ENCODE measurements around the gene C19orf18. TPM values are rescaled to one million over a fixed set of nuclear protein-coding genes. Genes with fewer than 3 reads are reported as not detected.

Gene C19orf18
- total and polyA plus RNA-seq, 11 donors: 0.40 to 4.5 (median 2.3) TPM

DNA sequence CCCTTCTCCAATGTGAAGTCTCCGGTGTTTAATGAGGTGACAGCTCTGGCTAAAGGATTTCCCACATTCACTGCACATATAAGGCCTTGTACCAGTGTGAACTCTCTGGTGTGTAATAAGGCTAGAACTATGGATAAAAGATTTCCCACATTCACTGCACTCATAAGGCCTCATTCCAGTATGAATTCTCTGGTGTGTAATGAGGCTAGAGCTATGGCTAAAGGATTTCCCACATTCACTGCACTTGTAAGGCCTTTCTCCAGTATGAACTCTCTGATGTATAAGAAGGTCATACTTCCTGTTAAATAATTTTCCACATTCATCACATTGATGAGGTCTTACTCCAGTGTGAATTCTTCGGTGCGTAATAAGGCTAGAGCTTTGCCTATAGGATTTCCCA lies 32.7 kb downstream of the C19orf18 start:
- TF ChIP-seq, protein P1, sequence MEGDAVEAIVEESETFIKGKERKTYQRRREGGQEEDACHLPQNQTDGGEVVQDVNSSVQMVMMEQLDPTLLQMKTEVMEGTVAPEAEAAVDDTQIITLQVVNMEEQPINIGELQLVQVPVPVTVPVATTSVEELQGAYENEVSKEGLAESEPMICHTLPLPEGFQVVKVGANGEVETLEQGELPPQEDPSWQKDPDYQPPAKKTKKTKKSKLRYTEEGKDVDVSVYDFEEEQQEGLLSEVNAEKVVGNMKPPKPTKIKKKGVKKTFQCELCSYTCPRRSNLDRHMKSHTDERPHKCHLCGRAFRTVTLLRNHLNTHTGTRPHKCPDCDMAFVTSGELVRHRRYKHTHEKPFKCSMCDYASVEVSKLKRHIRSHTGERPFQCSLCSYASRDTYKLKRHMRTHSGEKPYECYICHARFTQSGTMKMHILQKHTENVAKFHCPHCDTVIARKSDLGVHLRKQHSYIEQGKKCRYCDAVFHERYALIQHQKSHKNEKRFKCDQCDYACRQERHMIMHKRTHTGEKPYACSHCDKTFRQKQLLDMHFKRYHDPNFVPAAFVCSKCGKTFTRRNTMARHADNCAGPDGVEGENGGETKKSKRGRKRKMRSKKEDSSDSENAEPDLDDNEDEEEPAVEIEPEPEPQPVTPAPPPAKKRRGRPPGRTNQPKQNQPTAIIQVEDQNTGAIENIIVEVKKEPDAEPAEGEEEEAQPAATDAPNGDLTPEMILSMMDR (IDR thresholded peaks at IDR 0.05): no peak
- no peak for TF ChIP-seq POLR2A (IDR thresholded peaks at IDR 0.05)
- DNase-seq (no peak), ATAC-seq (no peak)
- no peaks in the 10 kb centered on the region for H3K27me3 ChIP-seq
- H3K4me3 ChIP-seq: no peak overlapping the region
- peaks cover 0 to 17% (median 7%) of the 10 kb centered on the region in 12 donors for H3K4me1 ChIP-seq
- H3K9me3 ChIP-seq: peaks cover 0 to 94% (median 22%) of the 10 kb centered on the region in 12 donors
- H3K36me3 ChIP-seq: peaks cover 0 to 62% (median 38%) of the 10 kb centered on the region in 9 donors
- H3K27ac ChIP-seq: no peak overlapping the region
- intact Hi-C loops (cut with DNase I): loop anchor here in 1 of 10 donors (10.0 kb wide), 1 partner anchor 213 kb away; the partner anchor contains the start of gene ZNF329
- WGBS, 4 donors: 94 to 99% (median 97%) methylated on average over 3 of the region's 3 CpGs

DNA sequence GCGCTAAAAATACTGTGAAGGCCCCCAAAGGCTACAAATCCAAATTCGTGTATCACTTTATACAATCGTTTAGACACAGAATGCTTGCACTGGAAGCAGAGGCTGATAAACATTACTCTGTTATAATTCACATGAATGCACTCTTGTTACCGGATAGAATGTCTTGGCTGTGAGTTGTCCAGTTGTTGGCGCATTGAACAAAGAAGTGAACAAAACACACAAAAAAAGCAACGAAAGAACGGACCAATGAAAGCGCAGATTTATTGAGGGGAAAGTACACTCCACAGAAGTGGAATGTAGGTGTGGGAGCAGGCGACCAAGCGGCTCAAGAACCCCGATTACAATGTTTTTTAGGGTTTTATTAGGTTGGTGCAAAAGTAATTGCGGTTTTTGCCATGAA lies 38.6 kb downstream of the C19orf18 start:
- no peaks in the 10 kb centered on the region for H3K27me3 ChIP-seq
- ATAC-seq (no peak), DNase-seq (no peak)
- peaks cover 0 to 42% (median 10%) of the 10 kb centered on the region in 9 donors for H3K36me3 ChIP-seq
- TF ChIP-seq POLR2A (IDR thresholded peaks at IDR 0.05): no peak
- TF ChIP-seq, protein P1 (IDR thresholded peaks at IDR 0.05): no peak
- intact Hi-C loops (cut with DNase I): no loop called here
- H3K4me3 ChIP-seq: peak overlapping the region in 4 of 12 donors; percentile 66 to 88 (median 80)
- peaks cover 0 to 19% (median 7%) of the 10 kb centered on the region in 12 donors for H3K4me1 ChIP-seq
- WGBS, 4 donors: 86 to 89% (median 87%) methylated on average over 12 of the region's 12 CpGs
- peaks cover 0 to 86% (median 9%) of the 10 kb centered on the region in 12 donors for H3K9me3 ChIP-seq
- H3K27ac ChIP-seq: no peak overlapping the region

GRCh38 chr19:57934820-57935665 lies 39.3 kb downstream of the C19orf18 start, which contains the start of gene ZNF418:
Gene ZNF418 (minus strand): TSS chr19:57935402. CDS start chr19:57933822, 1,580 bp downstream.
- Histone ChIP-seq H3K4me1 (peaks cover 0 to 19% (median 7%) of the 10 kb centered on the region in 12 donors), H3K4me3 (peak within 1 kb of the TSS; percentile 66 to 92 (median 83)), H3K27ac (peak within 1 kb of the TSS; percentile 34 to 85 (median 73)), H3K36me3 (peaks cover 0 to 41% (median 6%) of the 10 kb centered on the region in 9 donors), H3K27me3 (no peaks in the 10 kb centered on the region), H3K9me3 (peaks cover 0 to 87% (median 10%) of the 10 kb centered on the region in 12 donors)
- TF ChIP-seq, protein P1 (IDR thresholded peaks at IDR 0.05): no peak
- no peak for TF ChIP-seq POLR2A (IDR thresholded peaks at IDR 0.05)
- DNase-seq: peak in 4 of 5 donors; percentile 63 to 79 (median 72)
- intact Hi-C loops (cut with DNase I): no loop called here
- WGBS, 4 donors: 1 to 3% (median 2%) methylated on average over 39 to 54 of the region's 54 CpGs
- peak; percentile 97 to 99 (median 98) for ATAC-seq

DNA sequence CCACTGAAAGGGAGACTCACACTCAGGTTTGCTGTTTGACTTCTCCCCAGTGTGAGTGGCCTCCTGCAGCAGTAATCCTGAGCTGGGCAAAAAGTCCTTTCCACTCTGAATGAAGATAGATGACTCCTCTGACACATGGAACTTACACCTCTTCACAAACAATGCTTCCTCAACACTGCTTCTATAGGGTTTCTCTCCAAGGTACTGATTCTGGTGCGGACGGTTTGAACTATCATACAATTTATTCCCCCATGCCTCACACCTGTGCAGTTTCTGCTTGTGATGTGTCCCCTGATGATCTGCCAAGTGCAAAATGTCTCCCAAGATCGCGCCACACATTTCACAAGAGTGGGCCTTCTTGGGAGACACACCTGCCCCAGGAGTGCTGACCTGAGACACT lies 46.7 kb downstream of the C19orf18 start:
- Histone ChIP-seq H3K9me3 (peaks cover 0 to 95% (median 45%) of the 10 kb centered on the region in 12 donors), H3K36me3 (peaks cover 3 to 69% (median 41%) of the 10 kb centered on the region in 9 donors), H3K27me3 (no peaks in the 10 kb centered on the region), H3K4me3 (no peak overlapping the region), H3K27ac (no peak overlapping the region), H3K4me1 (no peaks in the 10 kb centered on the region)
- intact Hi-C loops (cut with DNase I): no loop called here
- WGBS, 4 donors: 98 to 99% (median 99%) methylated on average over 4 of the region's 4 CpGs
- no peak for DNase-seq
- ATAC-seq: no peak
- TF ChIP-seq, protein P1 (IDR thresholded peaks at IDR 0.05): no peak
- no peak for TF ChIP-seq POLR2A (IDR thresholded peaks at IDR 0.05)
